ENCODE results near the gene FANCB.
A peak's percentile ranks its signal among the peaks of the same experiment; 100 is the strongest.

The FANCB gene

GRCh38 chrX:14832586-14832985, 40.3 kb downstream of the FANCB start:
- no peak for DNase-seq
- ATAC-seq, result no peak

DNA sequence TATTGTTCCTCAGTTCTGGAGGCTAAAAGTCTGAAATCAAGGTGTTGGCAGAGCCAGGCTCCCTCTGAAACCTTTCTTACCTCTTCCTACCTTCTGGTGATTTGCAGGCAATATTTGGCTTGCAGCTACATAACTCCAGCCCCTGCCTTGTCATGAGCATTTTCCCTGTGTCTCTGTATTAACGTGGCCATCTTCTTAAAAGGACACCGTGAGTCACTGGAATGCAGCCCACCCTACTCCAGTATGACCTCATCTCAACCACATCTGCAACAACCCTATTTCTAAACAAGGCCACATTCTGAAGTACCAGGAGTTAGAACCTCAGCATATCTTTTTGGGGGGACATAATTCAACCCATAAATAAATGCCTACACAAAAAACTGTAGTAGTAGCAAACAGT, 40.7 kb downstream of the FANCB start:
- DNase-seq (no peak), ATAC-seq (no peak)

- DNase-seq (no peak), ATAC-seq (no peak)
Measured at GRCh38 chrX:14829643-14830042, 43.2 kb downstream of the FANCB start.

DNA sequence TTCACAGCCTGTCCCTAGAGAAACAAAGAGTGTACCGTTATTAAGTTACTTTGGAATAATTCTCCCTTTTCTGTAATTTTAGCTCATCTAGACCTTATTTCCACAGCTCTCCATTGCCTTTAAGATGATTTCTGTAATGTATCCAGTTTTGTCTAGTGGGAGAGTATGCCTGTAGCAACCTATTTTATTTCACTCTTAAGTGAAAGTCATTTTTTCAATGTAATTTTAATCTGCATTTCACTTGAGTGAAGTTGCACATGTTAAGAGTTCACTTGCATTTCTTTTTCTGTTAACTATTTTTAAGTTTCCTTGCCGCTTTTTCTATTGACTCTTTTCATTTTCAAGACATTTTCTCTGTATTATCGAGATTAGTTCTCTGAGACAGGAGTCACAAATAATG, 46.5 kb downstream of the FANCB start:
- DNase-seq (no peak), ATAC-seq (no peak)

DNA sequence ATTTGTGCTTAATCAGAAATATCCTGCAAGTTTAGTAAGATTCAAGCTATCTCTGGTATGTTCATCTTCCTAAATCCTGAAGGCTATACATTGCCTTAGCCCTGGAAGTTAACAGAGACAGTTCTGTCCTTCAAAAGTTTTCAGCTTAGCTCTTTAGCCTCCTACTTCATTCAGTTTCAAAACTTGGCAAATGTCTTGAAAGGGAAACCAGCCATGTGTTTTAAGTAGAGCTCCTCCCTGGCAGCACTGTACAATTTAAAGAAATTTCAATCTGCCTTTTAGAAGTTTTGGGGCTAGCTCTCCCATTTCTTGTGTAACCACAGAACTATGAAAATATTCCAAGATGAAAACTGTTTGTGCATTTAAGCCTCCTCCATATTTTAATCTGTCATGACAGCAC, 47.0 kb downstream of the FANCB start:
- DNase-seq (no peak), ATAC-seq (no peak)

- DNase-seq (no peak), ATAC-seq (no peak)
Measured at GRCh38 chrX:14819769-14820168, 53.1 kb downstream of the FANCB start.

DNA sequence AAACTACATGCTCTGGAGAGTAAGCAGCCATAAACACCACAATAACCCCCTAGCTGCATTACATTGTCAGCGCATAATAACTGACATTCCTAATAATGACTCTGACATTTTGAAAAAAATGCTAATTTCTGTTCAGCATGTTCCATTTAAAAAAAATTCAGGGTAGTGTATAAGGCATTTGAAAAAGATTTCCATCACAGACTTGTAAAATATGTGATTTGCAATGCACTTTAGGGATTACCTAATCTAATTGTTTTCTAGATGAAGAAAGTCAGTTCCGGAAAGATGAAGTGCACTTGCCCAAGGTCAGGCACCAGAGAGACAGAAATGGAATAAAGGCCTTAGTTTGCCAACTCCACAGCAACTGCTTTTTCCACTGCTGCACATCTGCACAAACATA, 55.3 kb downstream of the FANCB start:
- DNase-seq, result no peak
- ATAC-seq, result no peak

DNA sequence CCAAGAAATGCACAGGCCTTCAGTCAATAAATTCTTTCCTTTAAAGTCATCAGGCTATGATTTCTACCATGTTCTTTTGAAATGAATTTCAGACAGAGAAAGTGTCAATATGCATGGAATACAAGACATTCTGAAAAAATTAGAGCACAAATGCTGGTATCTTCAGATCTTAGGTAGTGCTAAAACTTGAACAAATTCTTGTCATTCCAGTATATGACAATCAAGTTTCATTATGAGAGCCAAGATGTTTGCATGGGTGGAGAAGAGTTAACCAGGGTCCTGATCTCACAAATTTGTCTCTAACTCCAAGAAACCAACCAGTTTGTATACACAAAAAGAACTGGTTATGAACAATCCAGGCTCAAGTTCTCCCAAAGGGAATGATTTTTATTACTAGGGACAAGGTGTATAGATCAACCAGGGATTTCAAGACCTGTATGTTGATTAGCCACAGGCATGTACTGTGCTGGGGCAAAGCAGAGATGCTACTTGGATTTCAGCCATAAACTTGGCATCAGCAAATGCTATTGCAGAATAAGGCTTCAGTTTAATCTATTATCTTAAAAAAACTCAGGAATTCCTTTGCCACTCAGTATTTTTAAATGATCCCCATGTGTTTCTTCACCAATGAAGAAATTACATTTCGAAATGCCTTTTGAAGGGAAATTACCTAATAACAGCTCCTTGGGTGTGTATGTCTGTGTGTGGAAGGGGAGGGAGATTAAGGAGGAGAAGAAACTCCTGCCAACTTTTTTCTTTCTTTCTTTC, 69.7 kb downstream of the FANCB start:
- DNase-seq (no peak), ATAC-seq (no peak)

- no peak for ATAC-seq
- DNase-seq, result no peak
Measured at GRCh38 chrX:14801136-14801535, 71.7 kb downstream of the FANCB start.

GRCh38 chrX:14798805-14799397, 74.0 kb downstream of the FANCB start:
- ATAC-seq, result peak; percentile 83

More at GRCh38 chrX:14798805-14799397, 74.0 kb downstream of the FANCB start:
- DNase-seq, result no peak
